Measurements from ENCODE around the gene GALE.

GRCh38 chr1:23809751-23810171 is 9.2 kb upstream of the GALE start:
- TF ChIP-seq CTCF (IDR thresholded peaks at IDR 0.05) (peak; percentile 91), REST (IDR thresholded peaks at IDR 0.05; ENCODE audit: insufficient read depth in 1 of 2, low read depth in 2 of 2, low read length in 1 of 2) (no peak), SIN3A (IDR thresholded peaks at IDR 0.05; ENCODE audit: borderline replicate concordance, insufficient read depth, low read depth, low read length) (no peak), POLR2AphosphoS5 (IDR thresholded peaks at IDR 0.05; ENCODE audit: low read depth, low read length) (no peak), TCF7L2 (IDR thresholded peaks at IDR 0.05; ENCODE audit: low read depth, low read length) (peak; percentile 96)
